C1 segment of cervical spinal cord (tissue), 14 donors: Measurements from ENCODE around the gene SLX1A.
"Not testable (repeated sequence)": the region's sequence is repeated elsewhere in the genome, so short reads cannot be mapped to it uniquely, and the experiment has no call there.

Source experiments
- DNase-seq, 14 donors: peaks; one replicate each; lab custom pipeline; 2025; lab: John Stamatoyannopoulos, UW

Gene SLX1A

GRCh38 chr16:30184096-30184890 lies 9.4 kb upstream of the SLX1A start:
- peak in 5 of 14 donors; percentile 6 to 33 (median 23) for DNase-seq

- no peak for DNase-seq
Observed at GRCh38 chr16:30184891-30185682, 8.6 kb upstream of the SLX1A start.

- peak in 8 of 14 donors; percentile 7 to 57 (median 42) for DNase-seq
Observed at GRCh38 chr16:30185683-30186421, 7.8 kb upstream of the SLX1A start.

DNA sequence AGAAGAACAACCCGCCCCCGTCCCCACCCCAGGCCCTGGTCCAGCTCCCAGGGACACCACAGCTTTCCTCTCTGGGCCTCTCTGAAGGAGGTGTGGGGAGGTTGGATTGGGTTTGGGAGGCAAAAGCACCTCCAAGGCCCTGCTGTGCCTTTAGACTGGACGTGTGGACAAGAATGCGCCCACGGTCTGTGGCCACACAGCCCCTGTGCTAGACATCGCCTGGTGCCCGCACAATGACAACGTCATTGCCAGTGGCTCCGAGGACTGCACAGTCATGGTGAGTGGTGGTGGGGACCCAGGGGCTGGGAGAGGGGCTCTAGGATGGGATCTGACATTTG lies 7.3 kb upstream of the SLX1A start:
- no peak for DNase-seq

DNA sequence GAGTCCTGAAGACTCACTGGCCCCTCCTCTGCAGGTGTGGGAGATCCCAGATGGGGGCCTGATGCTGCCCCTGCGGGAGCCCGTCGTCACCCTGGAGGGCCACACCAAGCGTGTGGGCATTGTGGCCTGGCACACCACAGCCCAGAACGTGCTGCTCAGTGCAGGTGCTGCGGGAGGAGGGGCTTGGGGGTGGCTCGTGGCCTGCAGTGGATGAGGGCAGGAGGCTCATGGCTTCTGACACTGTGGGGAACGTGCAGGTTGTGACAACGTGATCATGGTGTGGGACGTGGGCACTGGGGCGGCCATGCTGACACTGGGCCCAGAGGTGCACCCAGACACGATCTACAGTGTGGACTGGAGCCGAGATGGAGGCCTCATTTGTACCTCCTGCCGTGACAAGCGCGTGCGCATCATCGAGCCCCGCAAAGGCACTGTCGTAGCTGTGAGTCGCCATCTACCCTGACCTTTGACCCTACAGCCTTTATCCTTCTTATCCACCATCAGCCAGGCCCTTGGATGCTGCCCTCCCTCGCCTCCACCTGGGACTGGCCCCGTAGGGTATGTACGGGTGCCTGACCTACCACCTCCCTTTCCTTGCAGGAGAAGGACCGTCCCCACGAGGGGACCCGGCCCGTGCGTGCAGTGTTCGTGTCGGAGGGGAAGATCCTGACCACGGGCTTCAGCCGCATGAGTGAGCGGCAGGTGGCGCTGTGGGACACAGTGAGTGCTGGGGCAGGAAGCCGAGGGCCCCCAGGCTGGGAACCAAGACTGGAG lies 6.7 kb upstream of the SLX1A start:
- peak in 4 of 14 donors; percentile 11 to 45 (median 34) for DNase-seq

GRCh38 chr16:30187556-30187865 lies 6.2 kb upstream of the SLX1A start:
- no peak for DNase-seq

GRCh38 chr16:30187971-30188561 lies 5.6 kb upstream of the SLX1A start:
- DNase-seq, result no peak

DNA sequence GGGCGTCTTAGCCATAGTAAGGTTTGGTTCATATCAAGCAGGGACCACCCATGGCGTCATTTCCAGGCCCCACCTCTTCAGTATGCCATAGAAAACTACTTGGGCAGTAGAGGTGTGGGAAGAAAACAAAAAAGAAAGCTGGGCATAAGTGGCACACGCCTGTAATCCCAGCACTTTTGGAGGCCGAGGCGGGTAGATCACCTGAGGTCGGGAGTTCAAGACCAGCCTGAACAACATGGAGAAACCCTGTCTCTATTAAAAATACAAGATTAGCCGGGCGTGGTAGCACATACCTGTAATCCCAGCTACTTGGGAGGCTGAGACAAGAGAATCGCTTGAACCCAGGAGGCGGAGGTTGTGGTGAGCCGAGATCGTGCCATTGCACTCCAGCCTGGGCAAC lies 2.5 kb upstream of the SLX1A start:
- DNase-seq, result not testable (repeated sequence)

- not testable (repeated sequence) for DNase-seq
Observed at GRCh38 chr16:30193098-30193497, 577 bp upstream of the SLX1A start.

- not testable (repeated sequence) for DNase-seq
Observed at GRCh38 chr16:30194172-30194925, 674 bp downstream of the SLX1A start.

DNA sequence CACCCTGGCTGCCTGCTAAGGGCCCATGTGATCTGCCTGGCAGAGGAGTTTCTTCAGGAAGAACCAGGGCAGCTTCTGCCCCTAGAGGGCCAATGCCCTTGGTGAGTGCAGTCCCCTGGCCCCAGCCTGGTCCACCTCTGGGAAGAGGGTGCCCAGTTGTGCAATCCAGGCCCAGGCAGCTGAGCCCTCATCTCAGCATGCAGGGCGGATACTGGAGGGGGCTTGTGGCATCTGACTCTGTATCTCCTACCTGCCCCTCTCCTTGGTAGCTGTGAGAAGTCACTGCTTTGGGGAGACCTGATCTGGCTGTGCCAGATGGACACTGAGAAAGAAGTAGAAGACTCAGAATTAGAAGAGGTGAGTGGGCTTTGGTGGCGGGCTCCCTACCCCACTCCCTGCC lies 3.3 kb downstream of the SLX1A start:
- not testable (repeated sequence) for DNase-seq

- DNase-seq, result not testable (repeated sequence)
Observed at GRCh38 chr16:30199049-30199448, 5.4 kb downstream of the SLX1A start, which contains the start of gene SULT1A3. Gene SULT1A3, plus strand, starts transcription at chr16:30199255. Its CDS starts 1,474 bp downstream, at chr16:30200729.

DNA sequence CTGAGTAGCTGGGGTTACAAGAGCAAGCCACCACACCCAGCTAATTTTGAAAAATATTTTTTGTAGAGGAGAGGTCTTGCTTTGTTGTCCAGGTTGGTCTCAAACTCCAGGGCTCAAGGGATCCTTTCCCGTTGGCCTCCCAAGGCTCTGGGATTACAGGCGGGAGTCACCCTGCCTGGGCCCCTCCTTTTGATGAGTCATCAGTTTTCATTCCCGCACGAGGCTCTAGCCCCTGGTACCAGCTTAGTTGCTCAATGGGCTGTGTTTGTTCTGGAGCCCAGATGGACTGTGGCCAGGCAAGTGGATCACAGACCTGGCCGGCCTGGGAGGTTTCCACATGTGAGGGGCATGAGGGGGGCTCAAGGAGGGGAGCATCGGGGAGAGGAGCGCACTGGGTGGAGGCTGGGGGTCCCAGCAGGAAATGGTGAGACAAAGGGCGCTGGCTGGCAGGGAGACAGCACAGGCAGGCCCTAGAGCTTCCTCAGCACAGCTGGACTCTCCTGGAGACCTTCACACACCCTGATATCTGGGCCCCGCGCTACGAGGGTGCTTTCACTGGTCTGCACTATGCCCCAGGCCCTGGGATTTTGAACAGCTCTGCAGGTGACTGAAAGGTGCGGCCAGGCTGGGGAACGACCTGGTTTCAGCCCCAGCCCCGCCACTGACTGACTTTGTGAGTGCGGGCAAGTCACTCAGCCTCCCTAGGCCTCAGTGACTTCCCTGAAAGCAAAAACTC lies 6.1 kb downstream of the SLX1A start:
- not testable (repeated sequence) for DNase-seq

GRCh38 chr16:30205541-30206236 lies 12.0 kb downstream of the SLX1A start:
- not testable (repeated sequence) for DNase-seq

- DNase-seq, result not testable (repeated sequence)
Observed at GRCh38 chr16:30206252-30206651, 12.6 kb downstream of the SLX1A start.

DNA sequence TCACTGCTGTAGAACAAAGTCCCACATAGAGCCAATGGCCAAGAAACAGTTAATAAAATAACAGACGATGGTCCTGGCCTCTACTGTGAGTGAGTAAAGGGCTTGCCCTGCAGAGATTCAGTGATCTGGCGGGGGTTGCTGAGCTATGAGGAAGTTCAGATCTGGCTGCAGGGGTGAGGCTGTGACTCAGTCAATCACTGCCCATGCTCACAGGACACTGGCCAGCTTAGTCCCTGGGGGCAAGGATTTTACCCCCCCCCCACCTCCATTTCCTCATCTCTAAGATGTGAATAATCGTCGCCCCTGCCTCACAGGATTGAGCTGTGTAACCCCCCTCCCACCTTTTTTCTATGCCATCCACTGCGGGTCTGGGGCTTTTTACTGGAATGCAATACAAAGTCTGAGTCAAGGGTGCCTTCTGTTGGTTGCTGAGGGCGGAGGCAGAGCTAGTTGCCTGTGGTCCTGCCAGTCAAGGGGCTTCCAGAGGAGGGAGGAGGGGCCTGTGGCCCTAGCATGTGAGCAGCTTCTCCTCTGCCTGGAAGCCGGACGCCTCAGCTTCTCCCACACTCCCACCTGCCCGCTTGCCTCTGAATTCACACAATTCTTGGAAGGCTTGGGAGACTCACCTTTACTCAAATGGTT lies 13.5 kb downstream of the SLX1A start:
- not testable (repeated sequence) for DNase-seq

DNA sequence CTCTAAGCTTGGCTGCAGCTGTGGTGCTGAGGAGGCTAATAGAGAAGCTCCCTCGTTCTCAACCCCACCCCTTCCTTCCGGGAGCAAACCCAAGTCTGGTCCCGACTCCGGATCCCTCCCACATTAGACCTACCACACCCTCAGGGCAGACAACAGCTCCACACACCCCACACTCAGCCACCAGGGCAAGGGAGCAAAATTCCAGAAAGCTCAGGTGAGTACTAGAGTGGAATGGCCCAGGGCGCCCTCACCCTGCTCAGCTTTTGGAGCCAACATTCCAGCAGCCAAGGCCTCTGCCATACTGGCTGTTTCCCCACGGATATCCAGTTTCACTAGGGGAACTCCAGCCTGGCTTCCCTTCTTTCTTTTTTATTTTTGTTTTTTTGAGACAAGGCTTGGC lies 15.4 kb downstream of the SLX1A start:
- not testable (repeated sequence) for DNase-seq

GRCh38 chr16:30211414-30211813 lies 17.7 kb downstream of the SLX1A start:
- DNase-seq, result not testable (repeated sequence)
